ENCODE results near the gene CA4. TPM values are rescaled to one million over a fixed set of nuclear protein-coding genes. Genes with fewer than 3 reads are reported as not detected.
"Not testable (repeated sequence)": the region's sequence is repeated elsewhere in the genome, so short reads cannot be mapped to it uniquely, and the experiment has no call there.

Gene CA4
- total RNA-seq, 6 experiments from 2014 or later = 0.33 to 0.37 (median 0.35) TPM; not detected in 3

DNA sequence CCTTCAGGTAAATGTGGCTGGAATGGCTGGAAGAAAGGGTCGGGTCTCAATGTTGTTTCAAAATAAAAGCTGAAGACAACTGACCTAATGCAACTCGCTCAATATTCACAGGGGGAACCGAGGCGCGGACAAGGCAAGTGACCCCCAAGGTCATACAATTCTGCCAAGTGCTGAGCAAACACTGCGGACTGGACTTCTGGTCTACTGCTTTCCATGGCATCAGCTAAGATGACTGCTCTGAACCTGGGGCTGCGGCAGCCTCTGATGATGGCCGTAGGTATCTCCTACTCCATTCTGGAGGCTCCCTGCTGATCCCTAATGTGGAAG lies 21.9 kb downstream of the CA4 start:
- no peaks in the 10 kb centered on the region for H3K9me3 ChIP-seq
- H3K27ac ChIP-seq = no peak overlapping the region
- TF ChIP-seq, protein P1, sequence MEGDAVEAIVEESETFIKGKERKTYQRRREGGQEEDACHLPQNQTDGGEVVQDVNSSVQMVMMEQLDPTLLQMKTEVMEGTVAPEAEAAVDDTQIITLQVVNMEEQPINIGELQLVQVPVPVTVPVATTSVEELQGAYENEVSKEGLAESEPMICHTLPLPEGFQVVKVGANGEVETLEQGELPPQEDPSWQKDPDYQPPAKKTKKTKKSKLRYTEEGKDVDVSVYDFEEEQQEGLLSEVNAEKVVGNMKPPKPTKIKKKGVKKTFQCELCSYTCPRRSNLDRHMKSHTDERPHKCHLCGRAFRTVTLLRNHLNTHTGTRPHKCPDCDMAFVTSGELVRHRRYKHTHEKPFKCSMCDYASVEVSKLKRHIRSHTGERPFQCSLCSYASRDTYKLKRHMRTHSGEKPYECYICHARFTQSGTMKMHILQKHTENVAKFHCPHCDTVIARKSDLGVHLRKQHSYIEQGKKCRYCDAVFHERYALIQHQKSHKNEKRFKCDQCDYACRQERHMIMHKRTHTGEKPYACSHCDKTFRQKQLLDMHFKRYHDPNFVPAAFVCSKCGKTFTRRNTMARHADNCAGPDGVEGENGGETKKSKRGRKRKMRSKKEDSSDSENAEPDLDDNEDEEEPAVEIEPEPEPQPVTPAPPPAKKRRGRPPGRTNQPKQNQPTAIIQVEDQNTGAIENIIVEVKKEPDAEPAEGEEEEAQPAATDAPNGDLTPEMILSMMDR (IDR thresholded peaks at IDR 0.05) = no peak
- TF ChIP-seq POLR2A (IDR thresholded peaks at IDR 0.05) = no peak
- WGBS (ENCODE audit: insufficient coverage, low coverage, low lambda C conversion rate, missing lambda C conversion rate) = 19% methylated on average over 5 of the region's 8 CpGs
- no peaks in the 10 kb centered on the region for H3K36me3 ChIP-seq
- peaks cover 0 to 47% (median 0%) of the 10 kb centered on the region in 4 donors for H3K4me1 ChIP-seq
- DNase-seq (no peak), ATAC-seq (peak in 1 of 4 donors; percentile 39)
- no peak overlapping the region for H3K4me3 ChIP-seq
- H3K27me3 ChIP-seq = no peaks in the 10 kb centered on the region
- intact Hi-C loops (cut with DNase I) = no loop called here

DNA sequence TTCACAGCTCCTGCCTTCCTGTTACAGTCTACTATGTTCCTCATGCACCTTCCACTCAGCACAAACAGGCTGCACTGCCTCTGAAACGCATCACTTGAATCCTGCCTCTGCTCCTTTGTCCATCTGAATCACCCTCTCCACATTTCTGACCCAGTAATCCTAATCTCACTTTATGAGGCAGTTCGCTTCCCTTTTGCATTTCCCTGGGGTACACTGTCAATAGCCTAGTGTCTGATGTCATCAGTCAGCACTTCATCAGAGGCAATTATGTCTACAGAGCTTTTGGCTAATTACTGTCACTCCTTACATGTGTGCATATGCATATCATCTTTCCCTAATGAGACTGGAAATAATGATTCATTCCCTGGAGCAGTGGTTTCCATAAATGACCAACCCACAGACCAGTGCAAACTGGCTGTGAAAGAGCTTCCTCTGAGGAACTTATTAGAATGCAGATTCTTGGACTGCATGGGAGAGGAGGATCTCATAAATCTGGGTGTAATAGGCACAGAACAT lies 23.6 kb downstream of the CA4 start:
- Histone ChIP-seq H3K4me1 (peaks cover 0 to 37% (median 0%) of the 10 kb centered on the region in 4 donors), H3K9me3 (no peaks in the 10 kb centered on the region), H3K27me3 (no peaks in the 10 kb centered on the region), H3K4me3 (no peak overlapping the region), H3K36me3 (peaks cover 0 to 6% (median 0%) of the 10 kb centered on the region in 4 donors), H3K27ac (no peak overlapping the region)
- intact Hi-C loops (cut with DNase I) = no loop called here
- no peak for DNase-seq
- 75% methylated on average over 2 of the region's 2 CpGs for WGBS (ENCODE audit: insufficient coverage, low coverage, low lambda C conversion rate, missing lambda C conversion rate)
- ATAC-seq = no peak
- TF ChIP-seq POLR2A (IDR thresholded peaks at IDR 0.05) = no peak
- TF ChIP-seq, protein P1 (IDR thresholded peaks at IDR 0.05) = no peak

DNA sequence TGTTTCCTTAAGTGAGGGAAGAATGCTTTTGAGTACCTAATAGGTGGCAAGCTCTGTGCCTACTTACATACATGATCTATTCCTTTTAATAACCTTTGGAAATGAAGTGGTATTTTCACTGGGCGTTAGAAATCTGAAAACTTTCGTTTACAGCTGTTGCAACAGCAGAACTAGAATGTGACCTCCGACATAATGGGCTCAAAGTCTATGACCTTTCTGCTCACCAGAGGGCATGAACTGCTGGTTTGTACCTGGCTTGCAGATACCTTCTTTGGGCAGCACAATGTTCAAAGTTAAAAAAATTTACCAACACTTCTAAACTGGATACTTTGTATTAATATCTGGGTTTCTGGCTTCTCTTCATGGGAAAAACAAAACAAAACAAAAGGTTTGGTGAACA lies 24.3 kb downstream of the CA4 start:
- intact Hi-C loops (cut with DNase I) = no loop called here
- Histone ChIP-seq H3K36me3 (peaks cover 0 to 10% (median under 1%) of the 10 kb centered on the region in 4 donors), H3K27me3 (no peaks in the 10 kb centered on the region), H3K4me3 (no peak overlapping the region), H3K27ac (peak overlapping the region in 1 of 3 donors; percentile 32), H3K9me3 (no peaks in the 10 kb centered on the region), H3K4me1 (peaks cover 0 to 37% (median 0%) of the 10 kb centered on the region in 4 donors)
- TF ChIP-seq POLR2A (IDR thresholded peaks at IDR 0.05) = no peak
- WGBS (ENCODE audit: insufficient coverage, low coverage, low lambda C conversion rate, missing lambda C conversion rate) = 43% methylated on average over 3 of the region's 3 CpGs
- peak; percentile 48 to 80 (median 64) for ATAC-seq
- DNase-seq = no peak

DNA sequence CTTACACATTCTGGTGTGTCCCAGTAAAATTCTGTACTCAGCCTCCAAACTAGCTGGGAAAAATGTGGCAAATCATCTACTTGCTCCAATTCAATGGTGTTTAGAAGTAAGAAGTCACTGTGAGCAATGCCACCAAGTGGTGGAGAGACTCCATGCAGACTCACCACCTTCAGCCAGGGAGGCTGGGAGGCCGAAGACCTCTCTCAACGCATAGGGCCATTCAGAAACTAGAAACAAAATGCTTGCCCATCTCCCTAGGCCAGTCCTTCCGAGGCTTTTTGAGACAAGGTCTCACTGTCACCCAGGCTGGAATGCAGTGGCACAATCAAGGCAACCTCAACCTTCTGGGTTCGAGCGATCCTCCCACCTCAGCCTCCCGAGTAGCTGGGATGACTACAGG lies 25.0 kb downstream of the CA4 start:
- H3K4me1 ChIP-seq = peaks cover 0 to 37% (median 0%) of the 10 kb centered on the region in 4 donors
- intact Hi-C loops (cut with DNase I); H3K9me3 ChIP-seq; H3K4me3 ChIP-seq; DNase-seq; H3K27me3 ChIP-seq; H3K27ac ChIP-seq; H3K36me3 ChIP-seq: not testable (repeated sequence)
- WGBS (ENCODE audit: insufficient coverage, low coverage, low lambda C conversion rate, missing lambda C conversion rate) = 100% methylated on average over 1 of the region's 6 CpGs
- TF ChIP-seq, protein P1 (IDR thresholded peaks at IDR 0.05) = peak in 2 of 4 donors; percentile 12 to 37
- ATAC-seq = peak; percentile 26 to 39 (median 34)

DNA sequence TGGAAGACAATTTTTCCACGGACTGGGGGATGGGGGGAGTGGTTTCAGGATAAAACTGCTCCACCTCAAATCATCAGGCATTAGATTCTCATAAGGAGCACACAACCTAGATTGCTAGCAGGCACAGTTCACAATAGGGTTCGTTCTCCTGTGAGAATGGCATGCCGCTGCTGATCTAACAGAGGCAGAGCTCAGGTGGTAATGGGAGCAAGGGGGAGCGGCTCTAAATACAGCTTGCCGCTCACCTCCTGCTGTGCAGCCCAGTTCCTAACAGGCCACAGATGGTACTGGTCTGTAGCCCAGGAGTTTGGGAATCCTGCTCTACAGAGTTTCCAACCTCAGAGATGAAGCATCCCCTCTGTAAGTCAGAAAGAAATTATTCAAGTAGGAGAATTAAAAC lies 27.0 kb downstream of the CA4 start:
- H3K36me3 ChIP-seq = peaks cover 4 to 21% (median 7%) of the 10 kb centered on the region in 4 donors
- H3K9me3 ChIP-seq; intact Hi-C loops (cut with DNase I); H3K27ac ChIP-seq; H3K27me3 ChIP-seq; DNase-seq; ATAC-seq; H3K4me3 ChIP-seq: not testable (repeated sequence)
- 96% methylated on average over 4 of the region's 5 CpGs for WGBS (ENCODE audit: insufficient coverage, low coverage, low lambda C conversion rate, missing lambda C conversion rate)
- peaks cover 0 to 19% (median 0%) of the 10 kb centered on the region in 4 donors for H3K4me1 ChIP-seq

GRCh38 chr17:60178180-60178579 lies 28.4 kb downstream of the CA4 start:
- intact Hi-C loops (cut with DNase I); DNase-seq; H3K27me3 ChIP-seq; H3K27ac ChIP-seq; H3K4me3 ChIP-seq; H3K9me3 ChIP-seq; ATAC-seq: not testable (repeated sequence)
- WGBS (ENCODE audit: insufficient coverage, low coverage, low lambda C conversion rate, missing lambda C conversion rate) = 51% methylated on average over 2 of the region's 2 CpGs
- peaks cover 4 to 32% (median 7%) of the 10 kb centered on the region in 4 donors for H3K36me3 ChIP-seq
- peaks cover 0 to 12% (median 0%) of the 10 kb centered on the region in 4 donors for H3K4me1 ChIP-seq

DNA sequence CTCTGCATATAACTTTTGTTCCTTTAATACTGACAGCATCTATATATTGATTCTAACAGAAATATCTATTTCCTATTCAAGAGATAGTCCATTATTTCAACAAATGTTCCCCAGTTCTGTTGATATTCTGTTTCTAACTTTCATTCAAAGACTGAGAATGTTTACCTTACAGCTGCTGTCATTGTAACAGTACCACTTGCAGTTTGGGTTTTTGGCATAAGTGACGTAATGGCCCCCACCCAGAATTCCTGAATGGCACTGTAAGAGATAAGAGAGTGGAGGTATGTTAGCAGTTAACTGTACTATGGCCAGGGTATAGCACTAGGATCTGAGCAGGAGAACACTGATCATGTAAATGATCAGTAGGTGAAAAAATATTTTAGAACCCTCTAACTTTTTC lies 30.6 kb downstream of the CA4 start:
- H3K9me3 ChIP-seq; ATAC-seq; H3K4me1 ChIP-seq; H3K27me3 ChIP-seq; intact Hi-C loops (cut with DNase I); DNase-seq; H3K4me3 ChIP-seq; H3K27ac ChIP-seq: not testable (repeated sequence)
- H3K36me3 ChIP-seq = peaks cover 4 to 42% (median 13%) of the 10 kb centered on the region in 4 donors
- WGBS (ENCODE audit: insufficient coverage, low coverage, low lambda C conversion rate, missing lambda C conversion rate) = 92% methylated on average over 1 of the region's 1 CpG

- intact Hi-C loops (cut with DNase I); DNase-seq; H3K27ac ChIP-seq; H3K9me3 ChIP-seq; H3K4me3 ChIP-seq; H3K27me3 ChIP-seq; H3K4me1 ChIP-seq; ATAC-seq: not testable (repeated sequence)
- peaks cover 0 to 30% (median 16%) of the 10 kb centered on the region in 4 donors for H3K36me3 ChIP-seq
- 100% methylated on average over 1 of the region's 1 CpG for WGBS (ENCODE audit: insufficient coverage, low coverage, low lambda C conversion rate, missing lambda C conversion rate)
Observed at GRCh38 chr17:60186372-60186771, 36.6 kb downstream of the CA4 start.

All from right lobe of liver (tissue), 6 donors.